Activated CD4-positive, alpha-beta memory T cell treated with anti-CD3 and anti-CD28 coated beads for 36 hours (primary cell): ENCODE data around the gene LZIC. TPM values are rescaled to one million over a fixed set of nuclear protein-coding genes. Genes with fewer than 3 reads are reported as not detected.

Source experiments
- CTCF ChIA-PET: fragments of 350-600 bp; sonication (Branson Sonifier 250); formaldehyde crosslinking; loops from one replicate; lab custom pipeline; 2021; ENCODE audit warnings: antibody characterized with exemption, inconsistent platforms; lab: Charles Lee
- POLR2A ChIA-PET: fragments of 350-600 bp; sonication (Branson Sonifier 250); formaldehyde crosslinking; loops from one replicate; lab custom pipeline; 2021; ENCODE audit warnings: antibody characterized with exemption; lab: Charles Lee
- DNase-seq: peaks from one replicate; pipeline ENCODE4 v3.0.0-alpha.2; 2020
- H3K27ac Mint-ChIP-seq: one replicate; pipeline ENCODE4 v1.8.0; 2021; ENCODE audit warnings: mixed read lengths
- H3K27me3 Mint-ChIP-seq: one replicate; pipeline ENCODE4 v1.8.0; 2021; ENCODE audit warnings: mixed read lengths
- H3K36me3 Mint-ChIP-seq: one replicate; pipeline ENCODE4 v1.8.0; 2021; ENCODE audit warnings: mixed read lengths
- H3K4me1 Mint-ChIP-seq: one replicate; pipeline ENCODE4 v1.8.0; 2021; ENCODE audit warnings: low read depth, mixed read lengths
- H3K4me3 Mint-ChIP-seq: one replicate; pipeline ENCODE4 v1.8.0; 2021; ENCODE audit warnings: mild to moderate bottlenecking, mixed read lengths
- H3K9me3 Mint-ChIP-seq: one replicate; pipeline ENCODE4 v1.8.0; 2021; ENCODE audit warnings: mixed read lengths
- intact Hi-C: fragments of 100-400 bp; cut with micrococcal nuclease; formaldehyde crosslinking; loops from one replicate; pipeline ENCODE4 v1.15.1; 2023
- total RNA-seq, 2 experiments: library from RNA; stranded (reverse); gene quantifications; one replicate each; pipeline ENCODE4 v1.2.3, GENCODE V29; 2021

The LZIC gene
- total RNA-seq, 2 experiments from 2014 or later = 22.0 to 22.8 TPM

DNA sequence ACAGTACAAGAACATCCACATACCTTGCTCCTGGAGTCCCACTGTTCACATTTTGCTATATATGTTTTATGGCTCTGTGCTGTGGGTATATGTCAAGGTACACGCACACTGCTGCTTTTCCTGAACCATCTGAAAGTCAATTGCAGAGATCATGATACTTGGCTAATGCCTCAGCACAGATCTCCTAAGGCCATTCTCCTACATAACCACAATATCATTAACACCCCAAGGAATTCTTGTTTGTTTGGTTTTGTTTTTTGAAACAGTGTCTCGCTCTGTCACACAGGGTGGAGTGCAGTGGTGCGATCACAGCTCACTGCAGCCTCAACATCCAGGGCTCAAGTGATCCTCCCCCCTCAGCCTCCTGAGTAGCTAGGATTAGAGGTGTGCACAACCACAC is 49.1 kb downstream of the LZIC start:
- POLR2A ChIA-PET = interaction anchor here (0.6 kb wide), 1 partner anchor 654 kb away, joined by 4 read pairs; no protein-coding TSS in a partner anchor
- intact Hi-C loops = no loop called here
- H3K9me3 Mint-ChIP-seq = no peaks in the 10 kb centered on the region
- H3K4me3 Mint-ChIP-seq = no peak overlapping the region
- no peak for DNase-seq
- peaks cover 10% of the 10 kb centered on the region for H3K4me1 Mint-ChIP-seq
- H3K27me3 Mint-ChIP-seq = no peaks in the 10 kb centered on the region
- H3K36me3 Mint-ChIP-seq = no peaks in the 10 kb centered on the region
- CTCF ChIA-PET = interaction anchor here (1.4 kb wide), 1 partner anchor 10 kb away, joined by 3 read pairs; no protein-coding TSS in a partner anchor
- no peak overlapping the region for H3K27ac Mint-ChIP-seq

GRCh38 chr1:9892563-9893528 is 50.3 kb downstream of the LZIC start:
- no peaks in the 10 kb centered on the region for H3K36me3 Mint-ChIP-seq
- peaks cover 10% of the 10 kb centered on the region for H3K4me1 Mint-ChIP-seq
- POLR2A ChIA-PET = interaction anchor here (0.6 to 1.3 kb wide), 3 partner anchors 16 to 26 kb away, joined by 3 to 4 read pairs (median 3); no protein-coding TSS in a partner anchor
- H3K4me3 Mint-ChIP-seq = no peak overlapping the region
- CTCF ChIA-PET = interaction anchor here (0.8 to 1.4 kb wide), 3 partner anchors 12 to 108 kb away, joined by 3 read pairs; no protein-coding TSS in a partner anchor
- no peak for DNase-seq
- intact Hi-C loops = no loop called here
- no peaks in the 10 kb centered on the region for H3K27me3 Mint-ChIP-seq
- no peaks in the 10 kb centered on the region for H3K9me3 Mint-ChIP-seq
- H3K27ac Mint-ChIP-seq = no peak overlapping the region

DNA sequence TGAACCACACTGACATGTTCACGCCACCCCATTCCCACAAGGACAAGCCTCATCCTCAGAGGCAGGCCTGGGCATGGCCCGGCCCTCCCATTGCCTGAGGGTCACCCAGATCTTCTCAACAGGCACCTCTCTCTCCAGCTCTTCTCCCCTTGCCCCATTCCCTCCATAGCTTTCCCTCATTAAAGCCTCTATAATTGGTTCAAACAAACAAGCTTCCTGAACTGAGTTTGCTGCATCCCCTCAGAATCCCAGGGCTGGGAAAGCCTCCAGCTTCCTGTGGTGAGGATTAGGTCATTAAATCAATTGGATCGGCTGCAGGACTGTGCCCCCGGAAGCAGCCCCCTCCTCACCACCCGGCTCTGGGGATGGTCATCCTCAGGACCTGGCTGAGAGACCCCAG is 52.0 kb downstream of the LZIC start:
- no peak for DNase-seq
- ChIA-PET POLR2A (interaction anchor here (1.5 kb wide), 1 partner anchor 12 kb away, joined by 4 read pairs; no protein-coding TSS in a partner anchor), CTCF (interaction anchor here (2.9 kb wide), 1 partner anchor 16 kb away, joined by 17 read pairs; no protein-coding TSS in a partner anchor)
- Mint-ChIP-seq H3K36me3 (no peaks in the 10 kb centered on the region), H3K4me1 (peaks cover 10% of the 10 kb centered on the region), H3K4me3 (no peak overlapping the region), H3K27ac (no peak overlapping the region), H3K9me3 (no peaks in the 10 kb centered on the region), H3K27me3 (no peaks in the 10 kb centered on the region)
- intact Hi-C loops = no loop called here

DNA sequence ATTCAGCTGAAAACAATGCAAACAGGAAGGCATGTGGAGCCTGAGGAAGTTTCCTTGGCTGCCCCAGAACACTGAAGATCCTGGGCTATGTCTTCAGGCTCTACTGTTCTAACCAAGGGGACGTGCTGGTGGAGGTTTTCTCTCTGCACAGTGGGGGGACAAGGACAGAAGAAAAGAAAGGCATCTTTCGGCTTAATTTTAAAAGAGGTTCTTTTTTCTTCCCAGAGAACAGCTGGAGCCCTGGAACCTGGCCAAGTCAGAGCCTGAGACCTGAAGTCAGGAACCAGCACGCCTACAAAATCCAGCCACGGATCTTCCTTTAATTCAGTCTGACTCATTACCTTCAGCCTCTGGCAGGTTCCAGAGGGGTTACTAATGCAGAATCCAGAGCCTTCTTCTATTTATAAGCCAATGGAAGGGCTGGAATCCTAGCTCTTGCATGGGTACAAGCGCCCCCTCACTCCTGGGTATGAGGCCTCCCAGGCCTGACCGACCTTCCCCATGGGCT is 52.9 kb downstream of the LZIC start:
- POLR2A ChIA-PET = interaction anchor here (1.5 kb wide), 1 partner anchor 13 kb away, joined by 4 read pairs; no protein-coding TSS in a partner anchor
- Mint-ChIP-seq H3K4me1 (peaks cover 10% of the 10 kb centered on the region), H3K36me3 (no peaks in the 10 kb centered on the region), H3K4me3 (no peak overlapping the region), H3K27me3 (no peaks in the 10 kb centered on the region), H3K9me3 (no peaks in the 10 kb centered on the region), H3K27ac (no peak overlapping the region)
- no peak for DNase-seq
- CTCF ChIA-PET = interaction anchor here (2.9 kb wide), 1 partner anchor 15 kb away, joined by 17 read pairs; no protein-coding TSS in a partner anchor
- intact Hi-C loops = no loop called here

DNA sequence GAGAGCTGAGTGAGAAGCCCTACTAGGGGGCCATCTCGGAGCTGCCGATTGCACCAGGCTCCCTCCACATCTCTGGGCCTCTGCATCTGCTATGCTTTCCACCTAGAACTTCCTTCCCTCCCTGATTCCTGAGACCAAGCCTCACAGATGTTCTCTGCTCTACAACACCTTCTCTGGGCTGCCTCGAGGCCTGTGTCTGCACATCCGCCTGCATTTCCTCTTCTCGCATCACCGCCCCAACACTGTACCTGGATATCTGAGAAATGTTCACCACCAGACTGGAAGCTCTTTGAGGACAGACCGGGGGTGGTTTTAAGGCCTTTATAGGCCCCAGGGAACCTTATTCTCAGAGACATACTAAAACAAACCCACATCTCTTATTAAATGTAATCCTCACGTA is 53.8 kb downstream of the LZIC start:
- no peak for DNase-seq
- ChIA-PET POLR2A (interaction anchor here (1.5 kb wide), 1 partner anchor 13 kb away, joined by 4 read pairs; no protein-coding TSS in a partner anchor), CTCF (interaction anchor here (2.9 kb wide), 1 partner anchor 14 kb away, joined by 17 read pairs; no protein-coding TSS in a partner anchor)
- no peaks in the 10 kb centered on the region for H3K36me3 Mint-ChIP-seq
- no peak overlapping the region for H3K27ac Mint-ChIP-seq
- H3K27me3 Mint-ChIP-seq = no peaks in the 10 kb centered on the region
- H3K4me1 Mint-ChIP-seq = peaks cover 10% of the 10 kb centered on the region
- intact Hi-C loops = no loop called here
- no peaks in the 10 kb centered on the region for H3K9me3 Mint-ChIP-seq
- no peak overlapping the region for H3K4me3 Mint-ChIP-seq

DNA sequence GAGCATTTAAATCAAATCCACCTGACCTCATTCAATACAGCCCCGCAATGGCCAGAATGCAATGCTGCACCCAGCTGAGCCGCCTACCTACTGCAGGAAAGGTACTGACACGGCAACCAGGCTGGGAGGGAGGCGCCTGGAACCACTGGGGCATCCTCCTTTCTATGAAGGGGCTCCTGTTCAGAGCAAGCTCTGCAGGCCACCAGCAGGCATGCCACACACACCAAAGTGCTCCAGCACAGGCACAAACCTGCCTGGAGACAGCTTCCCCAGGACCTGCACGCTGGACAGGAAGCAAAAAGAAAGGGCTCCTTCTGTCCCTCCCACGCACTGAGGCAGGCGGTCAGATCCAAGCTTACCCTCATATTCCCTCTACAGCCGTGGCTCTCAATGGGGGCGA is 54.3 kb downstream of the LZIC start:
- Mint-ChIP-seq H3K27me3 (no peaks in the 10 kb centered on the region), H3K4me3 (no peak overlapping the region), H3K9me3 (no peaks in the 10 kb centered on the region), H3K27ac (no peak overlapping the region), H3K4me1 (peaks cover 10% of the 10 kb centered on the region), H3K36me3 (no peaks in the 10 kb centered on the region)
- ChIA-PET CTCF (no interaction called here), POLR2A (no interaction called here)
- intact Hi-C loops = no loop called here
- DNase-seq = no peak

GRCh38 chr1:9887070-9887469 is 56.1 kb downstream of the LZIC start:
- H3K4me1 Mint-ChIP-seq = peaks cover 8% of the 10 kb centered on the region
- no peaks in the 10 kb centered on the region for H3K27me3 Mint-ChIP-seq
- H3K4me3 Mint-ChIP-seq = no peak overlapping the region
- H3K9me3 Mint-ChIP-seq = no peaks in the 10 kb centered on the region
- no peaks in the 10 kb centered on the region for H3K36me3 Mint-ChIP-seq
- CTCF ChIA-PET = interaction anchor here (0.6 kb wide), 1 partner anchor 12 kb away, joined by 4 read pairs; no protein-coding TSS in a partner anchor
- intact Hi-C loops = no loop called here
- POLR2A ChIA-PET = no interaction called here
- no peak overlapping the region for H3K27ac Mint-ChIP-seq
- no peak for DNase-seq

DNA sequence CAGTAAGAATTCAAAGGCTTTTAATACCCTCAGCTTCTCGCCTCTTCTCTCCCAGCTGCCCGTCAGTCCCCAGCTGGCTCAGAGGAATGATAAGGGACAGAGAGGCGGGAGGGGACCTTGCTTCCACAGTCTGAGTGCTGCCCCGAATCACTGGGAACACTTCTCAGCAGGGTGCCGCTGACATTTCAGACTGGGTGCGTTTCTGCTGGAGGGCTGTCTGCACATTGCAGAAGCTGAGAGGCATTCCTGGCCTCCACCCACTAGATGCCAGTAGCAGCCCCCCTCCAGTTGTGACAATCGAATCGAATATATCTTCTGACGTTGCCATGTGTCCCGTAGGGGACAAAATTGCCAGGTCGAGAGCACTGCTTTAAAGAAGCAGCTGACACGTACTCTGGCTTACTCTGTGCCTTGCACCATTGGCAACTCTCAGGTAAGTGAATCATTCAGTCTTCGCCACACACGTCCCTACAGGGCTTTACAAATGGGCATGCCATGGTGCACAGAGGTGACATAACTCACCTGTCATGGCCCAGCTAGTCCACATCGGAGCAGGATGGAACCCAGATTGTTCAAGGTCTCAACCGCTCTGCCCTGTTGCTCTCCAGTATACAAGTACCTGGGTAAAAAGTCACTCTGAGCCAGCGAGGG is 57.0 kb downstream of the LZIC start:
- no peaks in the 10 kb centered on the region for H3K27me3 Mint-ChIP-seq
- no peak overlapping the region for H3K4me3 Mint-ChIP-seq
- CTCF ChIA-PET = interaction anchor here (0.6 kb wide), 2 partner anchors 11 to 51 kb away, joined by 3 to 4 read pairs; no protein-coding TSS in a partner anchor
- H3K36me3 Mint-ChIP-seq = no peaks in the 10 kb centered on the region
- POLR2A ChIA-PET = no interaction called here
- DNase-seq = no peak
- H3K27ac Mint-ChIP-seq = no peak overlapping the region
- no peaks in the 10 kb centered on the region for H3K9me3 Mint-ChIP-seq
- intact Hi-C loops = no loop called here
- H3K4me1 Mint-ChIP-seq = peaks cover 10% of the 10 kb centered on the region

GRCh38 chr1:9884805-9885204 is 58.4 kb downstream of the LZIC start:
- no peak overlapping the region for H3K27ac Mint-ChIP-seq
- no peaks in the 10 kb centered on the region for H3K27me3 Mint-ChIP-seq
- ChIA-PET POLR2A (no interaction called here), CTCF (no interaction called here)
- no peaks in the 10 kb centered on the region for H3K9me3 Mint-ChIP-seq
- no peak for DNase-seq
- intact Hi-C loops = no loop called here
- H3K4me1 Mint-ChIP-seq = peaks cover 10% of the 10 kb centered on the region
- H3K36me3 Mint-ChIP-seq = no peaks in the 10 kb centered on the region
- no peak overlapping the region for H3K4me3 Mint-ChIP-seq

GRCh38 chr1:9883585-9884449 is 59.4 kb downstream of the LZIC start:
- POLR2A ChIA-PET = no interaction called here

GRCh38 chr1:9882945-9883303 is 60.3 kb downstream of the LZIC start:
- peaks cover 10% of the 10 kb centered on the region for H3K4me1 Mint-ChIP-seq
- H3K36me3 Mint-ChIP-seq = no peaks in the 10 kb centered on the region
- intact Hi-C loops = no loop called here
- ChIA-PET POLR2A (no interaction called here), CTCF (interaction anchor here (0.6 kb wide), 1 partner anchor 72 kb away, joined by 3 read pairs; no protein-coding TSS in a partner anchor)
- DNase-seq = no peak
- no peaks in the 10 kb centered on the region for H3K9me3 Mint-ChIP-seq
- no peak overlapping the region for H3K27ac Mint-ChIP-seq
- H3K4me3 Mint-ChIP-seq = no peak overlapping the region
- H3K27me3 Mint-ChIP-seq = no peaks in the 10 kb centered on the region

More at GRCh38 chr1:9883585-9884449, 59.4 kb downstream of the LZIC start:
- Mint-ChIP-seq H3K27ac (no peak overlapping the region), H3K9me3 (no peaks in the 10 kb centered on the region), H3K27me3 (no peaks in the 10 kb centered on the region), H3K4me1 (peaks cover 10% of the 10 kb centered on the region), H3K36me3 (no peaks in the 10 kb centered on the region), H3K4me3 (no peak overlapping the region)
- DNase-seq = no peak
- intact Hi-C loops = no loop called here
- CTCF ChIA-PET = no interaction called here
